Endometrial microvascular endothelial cells (primary cell): Measurements from ENCODE around the gene FANCD2OS. TPM values are rescaled to one million over a fixed set of nuclear protein-coding genes. Genes with fewer than 3 reads are reported as not detected.
"Not testable (repeated sequence)": the region's sequence is repeated elsewhere in the genome, so short reads cannot be mapped to it uniquely, and the experiment has no call there.

ENCODE experiments used
- in situ Hi-C: cut with HindIII; loops from 2 replicates; pipeline ENCODE4 v1.10.0; 2017; ENCODE audit warnings: low sequenced_read_pairs, low pct_unique_long_range_greater_than_20kb; ENCODE audit errors: inconsistent ontology term
- total RNA-seq: library from RNA; depleted of rRNA; stranded (reverse); fragments of >200 nt; gene quantifications from one replicate; pipeline ENCODE4 v1.2.3, GENCODE V29; 2015; ENCODE audit errors: inconsistent ontology term

Gene FANCD2OS, protein sequence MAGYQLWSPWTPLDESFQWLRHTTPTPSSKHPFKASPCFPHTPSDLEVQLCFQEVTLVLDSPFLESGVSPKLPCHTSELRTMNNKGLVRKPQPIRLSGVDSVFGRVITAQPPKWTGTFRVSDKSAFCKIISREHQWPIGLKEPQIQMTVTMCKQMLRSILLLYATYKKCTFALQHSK
- not detected for total RNA-seq

GRCh38 chr3:10108091-10108490 lies at the start of gene FANCD2OS:
TSS of gene FANCD2OS (minus strand) at chr3:10108255. CDS start at chr3:10104774, 3,481 bp downstream.
- in situ Hi-C loops: no loop called here

- in situ Hi-C loops: no loop called here
These were observed 49.0 kb upstream of the FANCD2OS start for GRCh38 chr3:10157031-10157430.

GRCh38 chr3:10155658-10156057 lies 47.6 kb upstream of the FANCD2OS start:
- in situ Hi-C loops: no loop called here

DNA sequence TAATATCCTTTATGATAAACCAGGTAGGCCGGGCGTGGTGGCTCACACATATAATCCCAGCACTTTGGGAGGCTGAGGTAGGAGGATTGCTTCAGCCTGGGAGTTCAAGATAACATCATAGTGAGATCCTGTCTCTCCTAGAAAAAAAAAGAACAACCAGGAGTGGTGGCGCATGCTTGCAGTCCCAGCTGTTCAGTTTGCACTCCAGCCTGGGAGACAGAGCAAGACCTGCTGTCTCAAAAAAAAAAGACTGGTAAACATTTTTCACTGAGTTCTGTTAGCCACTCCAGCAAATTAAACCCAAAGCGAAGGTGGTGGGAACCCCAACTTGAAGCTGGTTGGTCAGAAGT lies 47.0 kb upstream of the FANCD2OS start:
- in situ Hi-C loops: no loop called here

DNA sequence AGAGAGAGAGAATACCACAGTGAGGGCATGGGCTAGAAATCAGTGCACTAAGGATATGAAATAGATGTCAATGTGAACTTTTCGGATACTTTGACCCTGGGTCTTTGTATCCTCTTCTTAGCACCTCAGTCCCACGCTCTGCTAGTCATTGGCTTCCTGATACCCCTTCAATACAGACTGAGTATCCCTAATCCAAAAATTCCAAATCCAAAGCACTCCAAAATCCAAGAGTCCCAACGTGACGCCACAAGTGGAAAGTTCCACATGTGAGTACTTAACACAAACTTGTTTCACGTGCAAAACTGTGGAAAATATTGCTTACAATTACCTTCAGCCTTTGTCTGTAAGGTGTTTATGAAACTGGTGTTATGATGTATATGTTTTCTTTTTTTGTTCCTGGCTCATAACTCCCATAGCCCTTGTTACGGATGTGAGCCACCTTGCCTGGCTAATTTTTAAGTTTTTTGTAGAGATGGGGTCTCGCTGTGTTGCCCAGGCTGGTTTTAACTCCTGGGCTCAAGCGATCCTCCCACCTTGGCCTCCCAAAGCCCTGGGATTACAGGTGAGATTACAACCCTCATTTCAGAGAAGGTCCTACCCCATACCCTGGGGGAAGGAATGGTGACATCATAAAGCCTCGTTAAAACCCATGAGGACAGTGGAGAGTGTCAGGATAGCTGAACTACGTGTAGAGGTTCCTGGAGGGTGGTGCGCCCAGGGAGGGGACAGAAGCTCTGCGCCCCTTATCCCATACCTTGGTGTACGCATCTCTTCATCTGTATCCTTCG lies 46.5 kb upstream of the FANCD2OS start:
- in situ Hi-C loops: no loop called here

DNA sequence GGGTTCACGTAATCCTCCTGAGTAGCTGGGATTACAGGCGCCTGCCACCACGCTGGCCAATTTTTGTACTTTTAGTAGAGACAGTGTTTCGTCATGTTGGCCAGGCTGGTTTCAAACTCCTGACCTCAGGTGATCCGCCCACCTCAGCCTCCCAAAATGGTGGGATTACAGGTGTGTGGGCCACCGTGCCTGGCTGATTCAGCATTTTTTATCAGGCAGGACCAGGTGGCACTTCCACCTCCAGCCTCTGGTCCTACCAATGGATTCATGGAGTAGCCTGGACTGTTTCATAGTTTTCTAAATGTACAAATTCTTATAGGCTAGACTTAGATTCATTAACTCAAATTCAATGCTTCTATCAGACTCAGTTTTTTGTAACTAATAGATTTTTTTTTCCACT lies 42.9 kb upstream of the FANCD2OS start:
- in situ Hi-C loops: no loop called here

GRCh38 chr3:10149226-10149625 lies 41.2 kb upstream of the FANCD2OS start:
- in situ Hi-C loops: no loop called here

DNA sequence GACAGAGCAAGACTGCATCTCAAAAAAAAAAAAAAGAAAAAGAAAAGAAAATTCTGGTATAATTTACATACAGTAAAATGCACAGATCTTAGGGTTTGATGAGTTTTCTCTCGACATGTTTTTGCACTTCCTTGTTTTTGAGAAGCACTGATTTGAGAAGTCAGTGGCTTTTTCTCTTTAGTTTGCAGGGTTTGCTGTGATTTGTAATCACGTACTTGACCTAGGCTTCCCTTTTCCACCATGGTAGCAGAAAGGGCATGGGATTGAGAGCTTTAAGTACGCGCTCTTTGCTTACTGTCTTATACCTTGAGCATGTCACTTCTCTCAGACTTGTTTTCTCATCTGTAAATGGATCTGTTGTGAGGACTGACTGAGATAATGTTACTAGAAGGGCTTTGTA lies 37.6 kb upstream of the FANCD2OS start:
- in situ Hi-C loops: no loop called here

GRCh38 chr3:10142707-10143560 lies 34.9 kb upstream of the FANCD2OS start:
- in situ Hi-C loops: no loop called here

DNA sequence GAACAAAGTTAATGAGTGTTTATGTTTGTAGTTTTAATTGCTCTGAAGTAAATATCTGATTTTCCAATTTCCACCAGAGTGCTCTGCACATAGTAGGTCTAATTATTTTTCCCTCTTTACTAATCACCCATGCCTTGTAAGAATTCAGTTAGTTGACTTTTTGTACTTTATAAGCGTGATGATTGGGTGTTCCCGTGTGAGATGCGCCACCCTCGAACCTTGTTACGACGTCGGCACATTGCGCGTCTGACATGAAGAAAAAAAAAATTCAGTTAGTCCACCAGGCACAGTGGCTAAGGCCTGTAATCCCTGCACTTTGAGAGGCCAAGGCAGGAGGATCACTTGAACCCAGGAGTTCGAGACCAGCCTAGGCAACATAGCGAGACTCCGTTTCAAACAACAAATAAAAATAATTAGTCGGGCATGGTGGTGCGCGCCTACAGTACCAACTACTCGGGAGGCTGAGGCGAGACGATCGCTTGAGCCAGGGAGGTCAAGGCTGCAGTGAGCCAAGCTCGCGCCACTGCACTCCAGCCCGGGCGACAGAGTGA lies 33.0 kb upstream of the FANCD2OS start:
- in situ Hi-C loops: no loop called here

DNA sequence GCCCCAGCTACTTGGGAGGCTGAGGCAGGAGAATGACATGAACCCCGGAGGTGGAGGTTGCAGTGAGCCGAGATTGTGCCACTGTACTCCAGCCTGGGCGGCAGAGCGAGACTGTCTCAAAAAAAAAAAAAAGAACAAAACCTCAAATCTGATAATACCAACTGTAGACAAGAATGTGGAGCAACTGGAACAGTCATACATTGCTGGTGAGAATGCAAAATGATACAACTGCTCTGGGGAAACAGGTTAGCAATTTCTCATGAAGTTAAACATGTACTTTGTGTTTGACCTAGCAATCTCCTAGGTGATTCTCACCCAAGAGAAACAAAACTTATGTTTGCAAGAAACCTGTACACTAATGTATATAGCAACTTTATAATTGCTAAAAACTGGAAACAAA lies 29.1 kb upstream of the FANCD2OS start:
- in situ Hi-C loops: no loop called here

DNA sequence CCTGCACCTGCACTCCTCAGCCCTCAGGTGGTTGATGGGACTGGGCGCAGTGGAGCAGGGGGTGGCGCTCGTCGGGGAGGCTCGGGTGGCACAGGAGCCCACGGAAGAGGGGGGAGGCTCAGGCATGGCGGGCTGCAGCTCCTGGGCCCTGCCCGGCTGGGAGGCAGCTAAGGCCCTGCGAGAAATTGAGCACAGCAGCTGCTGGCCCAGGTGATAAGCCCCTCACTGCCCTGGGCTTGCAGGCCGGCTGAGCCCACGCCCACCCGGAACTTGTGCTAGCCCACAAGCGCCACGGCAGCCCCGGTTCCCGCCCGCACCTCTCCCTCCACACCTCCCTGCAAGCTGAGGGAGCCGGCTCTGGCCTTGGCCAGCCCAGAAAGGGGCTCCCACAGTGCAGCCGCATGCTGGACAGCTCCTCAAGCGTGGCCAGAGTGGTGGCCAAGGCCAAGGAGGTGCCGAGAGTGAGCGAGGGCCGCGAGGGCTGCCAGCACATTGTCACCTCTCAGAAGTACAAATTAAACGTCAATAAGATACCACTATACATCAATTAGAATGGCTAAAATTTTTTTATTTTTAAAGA lies 28.5 kb upstream of the FANCD2OS start:
- in situ Hi-C loops: no loop called here

GRCh38 chr3:10135872-10136271 lies 27.8 kb upstream of the FANCD2OS start:
- in situ Hi-C loops: not testable (repeated sequence)

GRCh38 chr3:10122724-10123123 lies 14.7 kb upstream of the FANCD2OS start:
- in situ Hi-C loops: no loop called here

DNA sequence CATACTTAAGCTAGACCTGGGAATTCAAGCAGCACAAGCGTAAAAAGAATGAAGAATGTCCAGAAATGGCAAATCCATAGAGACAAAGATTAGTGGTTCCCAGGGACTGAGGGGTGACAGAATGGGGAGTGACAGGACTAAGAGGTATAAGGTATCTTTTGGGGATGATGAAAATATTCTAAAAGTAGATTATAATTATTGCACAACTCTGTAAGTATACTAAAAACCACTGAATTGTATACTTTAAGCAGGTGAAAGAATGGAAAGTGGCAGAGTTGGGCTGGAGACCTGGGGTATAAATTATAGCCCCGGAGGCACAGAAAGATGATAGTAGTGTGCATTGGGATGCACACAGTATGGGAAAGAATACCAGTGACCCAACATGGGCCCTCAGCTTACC lies 13.0 kb upstream of the FANCD2OS start:
- in situ Hi-C loops: no loop called here

- in situ Hi-C loops: no loop called here
These were observed 11.3 kb upstream of the FANCD2OS start for GRCh38 chr3:10119376-10119775.

- in situ Hi-C loops: no loop called here
These were observed 8.9 kb upstream of the FANCD2OS start for GRCh38 chr3:10116928-10117327.

DNA sequence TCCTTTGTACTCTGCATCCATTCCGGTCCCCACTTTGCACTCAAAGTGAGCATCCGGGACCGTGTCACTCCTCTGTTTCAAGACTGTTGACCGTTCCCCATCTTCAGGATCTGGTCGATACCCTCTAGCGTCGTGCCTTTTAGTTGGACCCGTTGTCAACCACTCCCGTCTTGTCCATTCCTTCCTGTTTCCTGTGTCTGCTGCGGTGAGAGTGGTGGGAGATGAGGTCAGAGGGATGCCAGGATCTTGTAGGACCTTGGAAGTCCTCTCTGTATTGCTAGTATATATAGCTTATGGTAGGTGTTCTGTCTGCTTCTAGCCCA lies 8.0 kb upstream of the FANCD2OS start:
- in situ Hi-C loops: no loop called here

GRCh38 chr3:10115326-10116137 lies 7.5 kb upstream of the FANCD2OS start, which contains the start of gene BRK1:
TSS of gene BRK1 (plus strand) at chr3:10115675. CDS start at chr3:10115702, 27 bp downstream.
- in situ Hi-C loops: no loop called here
